ENCODE measurements around the gene RBM24. TPM values are rescaled to one million over a fixed set of nuclear protein-coding genes. Genes with fewer than 3 reads are reported as not detected.

RBM24 gene
- total and polyA plus RNA-seq, 4 donors: 0.21 to 0.42 (median 0.28) TPM

GRCh38 chr6:17268114-17268513, 13.0 kb upstream of the RBM24 start:
- Histone ChIP-seq H3K4me3 (ENCODE audit: low read depth in 1 of 3, low read length in 3 of 3) (no peak overlapping the region), H3K9ac (ENCODE audit: low read depth in 1 of 2, low read length in 2 of 2) (no peak overlapping the region), H3K9me3 (ENCODE audit: control insufficient read depth in 4 of 4, low read length in 3 of 4) (no peaks in the 10 kb centered on the region), H3K27ac (ENCODE audit: low read depth in 1 of 2, low read length in 2 of 2) (no peak overlapping the region), H3K36me3 (ENCODE audit: control insufficient read depth in 4 of 4, insufficient read depth in 3 of 4, low read depth in 1 of 4, low read length in 3 of 4) (no peaks in the 10 kb centered on the region), H3K27me3 (ENCODE audit: control insufficient read depth in 4 of 4, insufficient read depth in 4 of 4, low read length in 3 of 4) (no peaks in the 10 kb centered on the region), H3K4me1 (ENCODE audit: control insufficient read depth in 4 of 4, insufficient read depth in 4 of 4, low read length in 3 of 4) (no peaks in the 10 kb centered on the region)
- no peak for DNase-seq (ENCODE audit: low spot score)
- TF ChIP-seq SP1 (IDR thresholded peaks at IDR 0.05) (no peak), HNF4A (conservative IDR thresholded peaks at IDR 0.05) (no peak), ATF3 (IDR thresholded peaks at IDR 0.05) (no peak), FOXA1 (IDR thresholded peaks at IDR 0.05) (no peak), JUND (IDR thresholded peaks at IDR 0.05) (no peak), MAX (IDR thresholded peaks at IDR 0.05) (no peak), REST (IDR thresholded peaks at IDR 0.05) (no peak), RXRA (IDR thresholded peaks at IDR 0.05) (no peak), NR2F2 (IDR thresholded peaks at IDR 0.05) (no peak), TAF1 (conservative IDR thresholded peaks at IDR 0.05) (no peak), FOXA2 (IDR thresholded peaks at IDR 0.05) (no peak), YY1 (IDR thresholded peaks at IDR 0.05) (no peak), HNF4G (IDR thresholded peaks at IDR 0.05) (no peak), CTCF (IDR thresholded peaks at IDR 0.05; ENCODE audit: low read depth, low read length, missing input control) (no peak), EGR1 (IDR thresholded peaks at IDR 0.05; ENCODE audit: low read depth in 2 of 2) (no peak), GABPA (IDR thresholded peaks at IDR 0.05 in 1 of 2, conservative IDR thresholded peaks at IDR 0.05 in 1 of 2) (no peak), ZBTB33 (IDR thresholded peaks at IDR 0.05) (no peak)
- WGBS: 90% methylated on average over 6 of the region's 6 CpGs

GRCh38 chr6:17269840-17270239, 11.3 kb upstream of the RBM24 start:
- Histone ChIP-seq H3K36me3 (ENCODE audit: control insufficient read depth in 4 of 4, insufficient read depth in 3 of 4, low read depth in 1 of 4, low read length in 3 of 4) (no peaks in the 10 kb centered on the region), H3K9ac (ENCODE audit: low read depth in 1 of 2, low read length in 2 of 2) (no peak overlapping the region), H3K4me1 (ENCODE audit: control insufficient read depth in 4 of 4, insufficient read depth in 4 of 4, low read length in 3 of 4) (no peaks in the 10 kb centered on the region), H3K27ac (ENCODE audit: low read depth in 1 of 2, low read length in 2 of 2) (no peak overlapping the region), H3K4me3 (ENCODE audit: low read depth in 1 of 3, low read length in 3 of 3) (no peak overlapping the region), H3K27me3 (ENCODE audit: control insufficient read depth in 4 of 4, insufficient read depth in 4 of 4, low read length in 3 of 4) (no peaks in the 10 kb centered on the region), H3K9me3 (ENCODE audit: control insufficient read depth in 4 of 4, low read length in 3 of 4) (no peaks in the 10 kb centered on the region)
- 92% methylated on average over 3 of the region's 3 CpGs for WGBS
- no peak for DNase-seq (ENCODE audit: low spot score)
- TF ChIP-seq ATF3 (IDR thresholded peaks at IDR 0.05) (no peak), EGR1 (IDR thresholded peaks at IDR 0.05; ENCODE audit: low read depth in 2 of 2) (no peak), NR2F2 (IDR thresholded peaks at IDR 0.05) (no peak), YY1 (IDR thresholded peaks at IDR 0.05) (no peak), SP1 (IDR thresholded peaks at IDR 0.05) (no peak), JUND (IDR thresholded peaks at IDR 0.05) (no peak), CTCF (IDR thresholded peaks at IDR 0.05; ENCODE audit: low read depth, low read length, missing input control) (no peak), REST (IDR thresholded peaks at IDR 0.05) (no peak)
